ENCODE measurements around the gene HNF1A. TPM values are rescaled to one million over a fixed set of nuclear protein-coding genes. Genes with fewer than 3 reads are reported as not detected.

HNF1A gene
- total and polyA plus RNA-seq, 7 experiments from 2014 or later, result not detected

DNA sequence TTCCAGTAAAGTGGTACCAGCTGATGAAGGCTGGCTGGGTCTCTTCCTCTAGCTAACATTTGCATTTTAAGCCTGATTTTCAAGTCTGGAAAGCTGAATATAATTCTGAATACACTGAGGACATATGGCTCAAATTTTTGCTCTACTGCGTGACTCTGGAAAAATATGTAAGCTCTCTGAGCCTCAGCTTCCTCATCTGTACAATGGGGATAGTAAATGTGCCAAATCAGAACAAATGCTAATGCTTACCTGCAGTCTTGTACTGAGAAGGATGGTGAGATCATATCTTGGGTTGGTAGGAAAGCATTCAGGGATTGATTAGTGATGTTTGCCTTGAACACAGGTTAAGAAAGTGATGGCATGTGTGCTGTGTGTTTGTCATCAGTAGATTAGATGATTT lies 14.6 kb downstream of the HNF1A start:
- Mint-ChIP-seq H3K4me3 (no peak overlapping the region), H3K4me1 (peaks cover 0 to 7% (median 0%) of the 10 kb centered on the region in 7 donors), H3K9me3 (peaks cover 0 to 14% (median 0%) of the 10 kb centered on the region in 11 donors), H3K27ac (no peak overlapping the region), H3K36me3 (peaks cover 0 to 5% (median 0%) of the 10 kb centered on the region in 5 donors), H3K27me3 (peaks cover 0 to 21% (median 19%) of the 10 kb centered on the region in 5 donors)
- DNase-seq (no peak), ATAC-seq (no peak)
- Histone ChIP-seq H3K4me1 (ENCODE audit: control insufficient read depth in 2 of 2, insufficient read depth in 2 of 2, low read length in 2 of 2) (no peaks in the 10 kb centered on the region), H3K9me3 (ENCODE audit: control insufficient read depth in 2 of 3, low read length in 3 of 3) (no peaks in the 10 kb centered on the region), H3K27me3 (ENCODE audit: control insufficient read depth in 2 of 2, insufficient read depth in 2 of 2, low read length in 2 of 2) (no peaks in the 10 kb centered on the region), H3K4me3 (ENCODE audit: low read length) (no peak overlapping the region), H3K27ac (ENCODE audit: low read depth, low read length) (no peak overlapping the region), H3K36me3 (ENCODE audit: control insufficient read depth in 2 of 3, insufficient read depth in 3 of 3, low read length in 3 of 3) (no peaks in the 10 kb centered on the region)
- intact Hi-C loops (cut with micrococcal nuclease), result no loop called here
- POLR2A ChIA-PET, result no interaction called here
- CTCF ChIA-PET, result interaction anchor here (1.5 kb wide), 1 partner anchor 21 kb away, joined by 3 read pairs; no protein-coding TSS in a partner anchor

DNA sequence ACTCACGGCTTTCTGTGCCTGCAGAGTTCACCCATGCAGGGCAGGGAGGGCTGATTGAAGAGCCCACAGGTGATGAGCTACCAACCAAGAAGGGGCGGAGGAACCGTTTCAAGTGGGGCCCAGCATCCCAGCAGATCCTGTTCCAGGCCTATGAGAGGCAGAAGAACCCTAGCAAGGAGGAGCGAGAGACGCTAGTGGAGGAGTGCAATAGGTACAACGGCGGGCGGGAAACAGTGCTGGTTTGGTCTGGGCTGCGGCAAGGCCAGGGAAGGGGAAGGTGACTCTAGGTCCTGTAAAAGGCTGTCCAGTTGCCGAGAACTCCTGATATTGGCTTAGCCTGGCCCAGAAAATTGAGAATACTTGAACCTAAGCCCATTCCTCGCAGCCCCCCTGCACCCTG lies 15.2 kb downstream of the HNF1A start:
- no peak overlapping the region for H3K4me3 ChIP-seq (ENCODE audit: low read length)
- no peaks in the 10 kb centered on the region for H3K36me3 ChIP-seq (ENCODE audit: control insufficient read depth in 2 of 3, insufficient read depth in 3 of 3, low read length in 3 of 3)
- no peaks in the 10 kb centered on the region for H3K27me3 ChIP-seq (ENCODE audit: control insufficient read depth in 2 of 2, insufficient read depth in 2 of 2, low read length in 2 of 2)
- H3K9me3 Mint-ChIP-seq, result peaks cover 0 to 14% (median 0%) of the 10 kb centered on the region in 11 donors
- DNase-seq (no peak), ATAC-seq (no peak)
- H3K27me3 Mint-ChIP-seq, result peaks cover 0 to 21% (median 17%) of the 10 kb centered on the region in 5 donors
- peaks cover 0 to 7% (median 0%) of the 10 kb centered on the region in 7 donors for H3K4me1 Mint-ChIP-seq
- intact Hi-C loops (cut with micrococcal nuclease), result no loop called here
- H3K27ac ChIP-seq (ENCODE audit: low read depth, low read length), result no peak overlapping the region
- H3K4me1 ChIP-seq (ENCODE audit: control insufficient read depth in 2 of 2, insufficient read depth in 2 of 2, low read length in 2 of 2), result no peaks in the 10 kb centered on the region
- no peaks in the 10 kb centered on the region for H3K9me3 ChIP-seq (ENCODE audit: control insufficient read depth in 2 of 3, low read length in 3 of 3)
- no peak overlapping the region for H3K4me3 Mint-ChIP-seq
- POLR2A ChIA-PET, result no interaction called here
- CTCF ChIA-PET, result interaction anchor here (1.5 kb wide), 1 partner anchor 21 kb away, joined by 3 read pairs; no protein-coding TSS in a partner anchor
- H3K27ac Mint-ChIP-seq, result peak overlapping the region in 1 of 9 donors; percentile 56
- H3K36me3 Mint-ChIP-seq, result peaks cover 0 to 5% (median 0%) of the 10 kb centered on the region in 5 donors

DNA sequence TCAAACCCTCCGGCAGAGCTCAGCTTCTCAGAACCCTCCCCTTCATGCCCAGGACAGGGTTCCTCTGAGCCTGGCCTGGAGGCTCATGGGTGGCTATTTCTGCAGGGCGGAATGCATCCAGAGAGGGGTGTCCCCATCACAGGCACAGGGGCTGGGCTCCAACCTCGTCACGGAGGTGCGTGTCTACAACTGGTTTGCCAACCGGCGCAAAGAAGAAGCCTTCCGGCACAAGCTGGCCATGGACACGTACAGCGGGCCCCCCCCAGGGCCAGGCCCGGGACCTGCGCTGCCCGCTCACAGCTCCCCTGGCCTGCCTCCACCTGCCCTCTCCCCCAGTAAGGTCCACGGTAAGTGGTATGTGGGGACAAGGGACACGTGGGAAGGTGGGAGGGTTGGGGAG lies 15.7 kb downstream of the HNF1A start:
- no peak overlapping the region for H3K27ac Mint-ChIP-seq

DNA sequence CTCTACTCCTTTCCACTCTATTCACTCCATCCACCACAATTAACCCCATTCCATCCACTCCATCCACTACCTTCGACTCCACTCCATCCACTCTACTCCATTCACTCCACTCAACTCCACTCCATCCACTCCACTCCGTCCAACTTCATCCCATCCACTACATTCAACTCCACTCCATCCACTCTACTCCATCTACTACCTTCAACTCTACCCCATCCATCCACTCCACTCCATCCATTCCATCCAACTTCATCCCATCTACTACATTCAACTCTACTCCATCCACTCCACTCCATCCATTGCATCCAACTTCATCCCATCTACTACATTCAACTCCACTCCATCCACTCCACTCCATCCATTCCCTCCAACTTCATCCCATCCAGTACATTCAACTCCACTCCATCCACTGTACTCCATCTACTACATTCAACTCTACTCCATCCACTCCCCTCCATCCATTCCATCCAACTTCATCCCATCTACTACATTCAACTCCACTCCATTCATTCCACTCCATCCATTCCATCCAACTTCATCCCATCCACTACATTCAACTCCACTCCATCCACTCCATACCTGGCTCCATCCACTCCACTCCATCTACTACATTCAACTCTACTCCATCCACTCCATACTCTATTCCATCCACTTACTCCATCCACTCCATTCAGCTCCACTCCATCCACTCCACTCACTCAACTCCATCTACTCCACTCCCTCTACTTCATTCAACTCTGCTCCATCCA lies 16.4 kb downstream of the HNF1A start:
- H3K27ac Mint-ChIP-seq, result no peak overlapping the region
- H3K27me3 Mint-ChIP-seq, result peaks cover 0 to 21% (median 16%) of the 10 kb centered on the region in 5 donors
- DNase-seq (no peak), ATAC-seq (no peak)
- H3K9me3 Mint-ChIP-seq, result peaks cover 0 to 14% (median 0%) of the 10 kb centered on the region in 11 donors
- ChIA-PET POLR2A (interaction anchor here (0.5 kb wide), 1 partner anchor 264 kb away, joined by 3 read pairs; no protein-coding TSS in a partner anchor), CTCF (no interaction called here)
- Histone ChIP-seq H3K9me3 (ENCODE audit: control insufficient read depth in 2 of 3, low read length in 3 of 3) (no peaks in the 10 kb centered on the region), H3K36me3 (ENCODE audit: control insufficient read depth in 2 of 3, insufficient read depth in 3 of 3, low read length in 3 of 3) (no peaks in the 10 kb centered on the region), H3K4me1 (ENCODE audit: control insufficient read depth in 2 of 2, insufficient read depth in 2 of 2, low read length in 2 of 2) (no peaks in the 10 kb centered on the region), H3K27me3 (ENCODE audit: control insufficient read depth in 2 of 2, insufficient read depth in 2 of 2, low read length in 2 of 2) (no peaks in the 10 kb centered on the region), H3K27ac (ENCODE audit: low read depth, low read length) (no peak overlapping the region), H3K4me3 (ENCODE audit: low read length) (no peak overlapping the region)
- H3K36me3 Mint-ChIP-seq, result peaks cover 0 to 5% (median 0%) of the 10 kb centered on the region in 5 donors
- intact Hi-C loops (cut with micrococcal nuclease), result no loop called here
- H3K4me1 Mint-ChIP-seq, result peaks cover 0 to 7% (median 0%) of the 10 kb centered on the region in 7 donors
- H3K4me3 Mint-ChIP-seq, result peak overlapping the region in 1 of 10 donors; percentile 8

More for the DNA sequence above, 15.7 kb downstream of the HNF1A start:
- Histone ChIP-seq H3K27ac (ENCODE audit: low read depth, low read length) (no peak overlapping the region), H3K36me3 (ENCODE audit: control insufficient read depth in 2 of 3, insufficient read depth in 3 of 3, low read length in 3 of 3) (no peaks in the 10 kb centered on the region), H3K4me1 (ENCODE audit: control insufficient read depth in 2 of 2, insufficient read depth in 2 of 2, low read length in 2 of 2) (no peaks in the 10 kb centered on the region), H3K4me3 (ENCODE audit: low read length) (no peak overlapping the region), H3K9me3 (ENCODE audit: control insufficient read depth in 2 of 3, low read length in 3 of 3) (no peaks in the 10 kb centered on the region), H3K27me3 (ENCODE audit: control insufficient read depth in 2 of 2, insufficient read depth in 2 of 2, low read length in 2 of 2) (no peaks in the 10 kb centered on the region)
- POLR2A ChIA-PET, result no interaction called here
- ATAC-seq (no peak), DNase-seq (no peak)
- Mint-ChIP-seq H3K4me3 (no peak overlapping the region), H3K36me3 (peaks cover 0 to 5% (median 0%) of the 10 kb centered on the region in 5 donors), H3K4me1 (peaks cover 0 to 7% (median 0%) of the 10 kb centered on the region in 7 donors), H3K27me3 (peaks cover 0 to 21% (median 17%) of the 10 kb centered on the region in 5 donors), H3K9me3 (peaks cover 0 to 14% (median 0%) of the 10 kb centered on the region in 11 donors)
- CTCF ChIA-PET, result no interaction called here
- intact Hi-C loops (cut with micrococcal nuclease), result no loop called here

DNA sequence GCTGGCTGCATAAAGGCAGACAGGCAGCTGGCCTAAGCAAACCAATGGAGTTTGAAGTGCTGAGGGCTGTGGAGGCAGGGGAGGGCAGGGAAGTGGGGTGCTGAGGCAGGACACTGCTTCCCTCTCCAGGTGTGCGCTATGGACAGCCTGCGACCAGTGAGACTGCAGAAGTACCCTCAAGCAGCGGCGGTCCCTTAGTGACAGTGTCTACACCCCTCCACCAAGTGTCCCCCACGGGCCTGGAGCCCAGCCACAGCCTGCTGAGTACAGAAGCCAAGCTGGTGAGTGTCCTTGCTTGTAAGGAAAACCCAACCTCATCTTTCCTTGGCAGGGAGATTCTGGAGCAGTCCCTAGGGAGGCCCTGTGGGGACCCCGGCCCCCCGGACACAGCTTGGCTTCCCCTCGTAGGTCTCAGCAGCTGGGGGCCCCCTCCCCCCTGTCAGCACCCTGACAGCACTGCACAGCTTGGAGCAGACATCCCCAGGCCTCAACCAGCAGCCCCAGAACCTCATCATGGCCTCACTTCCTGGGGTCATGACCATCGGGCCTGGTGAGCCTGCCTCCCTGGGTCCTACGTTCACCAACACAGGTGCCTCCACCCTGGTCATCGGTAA lies 17.9 kb downstream of the HNF1A start:
- no peaks in the 10 kb centered on the region for H3K9me3 ChIP-seq (ENCODE audit: control insufficient read depth in 2 of 3, low read length in 3 of 3)
- peaks cover 0 to 17% (median 16%) of the 10 kb centered on the region in 5 donors for H3K27me3 Mint-ChIP-seq
- H3K4me1 ChIP-seq (ENCODE audit: control insufficient read depth in 2 of 2, insufficient read depth in 2 of 2, low read length in 2 of 2), result no peaks in the 10 kb centered on the region
- H3K9me3 Mint-ChIP-seq, result peaks cover 0 to 14% (median 0%) of the 10 kb centered on the region in 11 donors
- intact Hi-C loops (cut with micrococcal nuclease), result no loop called here
- H3K27ac Mint-ChIP-seq, result no peak overlapping the region
- H3K4me1 Mint-ChIP-seq, result peaks cover 0 to 7% (median 0%) of the 10 kb centered on the region in 7 donors
- ChIA-PET POLR2A (no interaction called here), CTCF (interaction anchor here (0.6 to 0.7 kb wide), 2 partner anchors 85 to 135 kb away, joined by 3 read pairs; no protein-coding TSS in a partner anchor)
- DNase-seq, result no peak
- H3K4me3 ChIP-seq (ENCODE audit: low read length), result no peak overlapping the region
- H3K27me3 ChIP-seq (ENCODE audit: control insufficient read depth in 2 of 2, insufficient read depth in 2 of 2, low read length in 2 of 2), result no peaks in the 10 kb centered on the region
- no peak overlapping the region for H3K27ac ChIP-seq (ENCODE audit: low read depth, low read length)
- no peaks in the 10 kb centered on the region for H3K36me3 ChIP-seq (ENCODE audit: control insufficient read depth in 2 of 3, insufficient read depth in 3 of 3, low read length in 3 of 3)
- no peak overlapping the region for H3K4me3 Mint-ChIP-seq
- no peak for ATAC-seq
- peaks cover 0 to 5% (median 0%) of the 10 kb centered on the region in 5 donors for H3K36me3 Mint-ChIP-seq

DNA sequence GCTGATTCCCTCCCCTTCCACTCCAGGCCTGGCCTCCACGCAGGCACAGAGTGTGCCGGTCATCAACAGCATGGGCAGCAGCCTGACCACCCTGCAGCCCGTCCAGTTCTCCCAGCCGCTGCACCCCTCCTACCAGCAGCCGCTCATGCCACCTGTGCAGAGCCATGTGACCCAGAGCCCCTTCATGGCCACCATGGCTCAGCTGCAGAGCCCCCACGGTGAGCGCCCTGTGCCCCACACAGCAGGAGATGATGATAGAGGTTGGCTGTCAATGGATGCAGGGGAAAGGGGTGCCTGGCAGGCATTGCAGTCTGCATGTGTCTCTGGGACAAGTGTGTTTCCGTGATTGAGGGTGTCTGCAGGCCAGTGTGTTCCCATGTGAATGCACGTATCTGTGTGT lies 19.1 kb downstream of the HNF1A start:
- ATAC-seq, result no peak

More for the DNA sequence above, 19.1 kb downstream of the HNF1A start:
- H3K27me3 ChIP-seq (ENCODE audit: control insufficient read depth in 2 of 2, insufficient read depth in 2 of 2, low read length in 2 of 2), result no peaks in the 10 kb centered on the region
- H3K36me3 Mint-ChIP-seq, result peaks cover 0 to 5% (median 0%) of the 10 kb centered on the region in 5 donors
- DNase-seq, result no peak
- H3K4me1 Mint-ChIP-seq, result peaks cover 0 to 7% (median 0%) of the 10 kb centered on the region in 7 donors
- H3K9me3 ChIP-seq (ENCODE audit: control insufficient read depth in 2 of 3, low read length in 3 of 3), result no peaks in the 10 kb centered on the region
- ChIA-PET POLR2A (interaction anchor here (0.7 kb wide), 1 partner anchor 55 kb away, joined by 3 read pairs; no protein-coding TSS in a partner anchor), CTCF (no interaction called here)
- peaks cover 0 to 17% (median 16%) of the 10 kb centered on the region in 5 donors for H3K27me3 Mint-ChIP-seq
- peaks cover 0 to 12% (median 0%) of the 10 kb centered on the region in 3 experiments for H3K36me3 ChIP-seq (ENCODE audit: control insufficient read depth in 2 of 3, insufficient read depth in 3 of 3, low read length in 3 of 3)
- no peak overlapping the region for H3K4me3 Mint-ChIP-seq
- H3K27ac Mint-ChIP-seq, result peak overlapping the region in 1 of 9 donors; percentile 12
- H3K9me3 Mint-ChIP-seq, result peaks cover 0 to 14% (median 0%) of the 10 kb centered on the region in 11 donors
- no peak overlapping the region for H3K27ac ChIP-seq (ENCODE audit: low read depth, low read length)
- H3K4me1 ChIP-seq (ENCODE audit: control insufficient read depth in 2 of 2, insufficient read depth in 2 of 2, low read length in 2 of 2), result no peaks in the 10 kb centered on the region
- H3K4me3 ChIP-seq (ENCODE audit: low read length), result no peak overlapping the region
- intact Hi-C loops (cut with micrococcal nuclease), result no loop called here
